ENCODE results near the gene CDH4.

GRCh38 chr20:61312925-61313324 is 60.9 kb downstream of the CDH4 start:
- TF ChIP-seq CTCF (IDR thresholded peaks at IDR 0.05; ENCODE audit: control extremely low read depth in 1 of 3, insufficient read depth in 1 of 3, low read depth in 1 of 3, low read length in 3 of 3) (no peak), SIX5 (IDR thresholded peaks at IDR 0.05; ENCODE audit: low read depth, low read length) (no peak), TEAD4 (IDR thresholded peaks at IDR 0.05; ENCODE audit: low read depth, low read length) (no peak), JUN (IDR thresholded peaks at IDR 0.05; ENCODE audit: low read depth, low read length) (no peak), TCF12 (IDR thresholded peaks at IDR 0.05; ENCODE audit: low read depth, low read length) (no peak), EZH2 (IDR thresholded peaks at IDR 0.05; ENCODE audit: low read depth, low read length, severe bottlenecking) (no peak), JUND (IDR thresholded peaks at IDR 0.05; ENCODE audit: low read length) (no peak), TAF1 (IDR thresholded peaks at IDR 0.05; ENCODE audit: low read depth, low read length) (no peak), POLR2AphosphoS5 (IDR thresholded peaks at IDR 0.05; ENCODE audit: low read depth, low read length) (no peak), TAF7 (optimal IDR thresholded peaks at IDR 0.05; ENCODE audit: borderline replicate concordance, low read depth, low read length) (no peak)

Measured in H1 (cell line).